Measurements from ENCODE around the gene NPEPPS. TPM values are rescaled to one million over a fixed set of nuclear protein-coding genes. Genes with fewer than 3 reads are reported as not detected.

Gene NPEPPS
- total RNA-seq, 1 donor from 2014 or later = 387 TPM

- no peak for DNase-seq (ENCODE audit: low read depth)
Observed at GRCh38 chr17:47628014-47628566, 97.2 kb downstream of the NPEPPS start.

- DNase-seq (ENCODE audit: low read depth) = peak; percentile 45
Observed at GRCh38 chr17:47629826-47630225, 98.9 kb downstream of the NPEPPS start.

- DNase-seq (ENCODE audit: low read depth) = no peak
Observed at GRCh38 chr17:47630614-47631013, 99.7 kb downstream of the NPEPPS start.

GRCh38 chr17:47632991-47633390 lies 102.1 kb downstream of the NPEPPS start:
- no peak for DNase-seq (ENCODE audit: low read depth)

- no peak for DNase-seq (ENCODE audit: low read depth)
Observed at GRCh38 chr17:47633996-47634395, 103.1 kb downstream of the NPEPPS start.

- no peak for DNase-seq (ENCODE audit: low read depth)
Observed at GRCh38 chr17:47634870-47635269, 104.0 kb downstream of the NPEPPS start.

GRCh38 chr17:47635734-47636133 lies 104.8 kb downstream of the NPEPPS start:
- DNase-seq (ENCODE audit: low read depth) = no peak

GRCh38 chr17:47636273-47637030 lies 105.5 kb downstream of the NPEPPS start:
- DNase-seq (ENCODE audit: low read depth) = no peak

GRCh38 chr17:47638903-47639302 lies 108.0 kb downstream of the NPEPPS start:
- no peak for DNase-seq (ENCODE audit: low read depth)

- DNase-seq (ENCODE audit: low read depth) = no peak
Observed at GRCh38 chr17:47640076-47640475, 109.2 kb downstream of the NPEPPS start.

GRCh38 chr17:47641202-47641601 lies 110.3 kb downstream of the NPEPPS start:
- DNase-seq (ENCODE audit: low read depth) = no peak

GRCh38 chr17:47643116-47643515 lies 112.2 kb downstream of the NPEPPS start:
- DNase-seq (ENCODE audit: low read depth) = no peak

GRCh38 chr17:47644324-47644723 lies 113.4 kb downstream of the NPEPPS start:
- no peak for DNase-seq (ENCODE audit: low read depth)

GRCh38 chr17:47649153-47649971 lies 118.5 kb downstream of the NPEPPS start, which contains the start of gene KPNB1:
KPNB1 (plus strand) TSS chr17:47649919; CDS start chr17:47650245, 326 bp downstream.
- DNase-seq (ENCODE audit: low read depth) = peak; percentile 98

GRCh38 chr17:47649972-47650524 lies 119.1 kb downstream of the NPEPPS start:
- DNase-seq (ENCODE audit: low read depth) = no peak

- DNase-seq (ENCODE audit: low read depth) = peak; percentile 81
Observed at GRCh38 chr17:47650525-47651522, 119.9 kb downstream of the NPEPPS start.

GRCh38 chr17:47651704-47652103 lies 120.8 kb downstream of the NPEPPS start:
- no peak for DNase-seq (ENCODE audit: low read depth)

GRCh38 chr17:47652570-47652969 lies 121.7 kb downstream of the NPEPPS start:
- no peak for DNase-seq (ENCODE audit: low read depth)

GRCh38 chr17:47653442-47653841 lies 122.5 kb downstream of the NPEPPS start:
- DNase-seq (ENCODE audit: low read depth) = no peak

- DNase-seq (ENCODE audit: low read depth) = no peak
Observed at GRCh38 chr17:47654991-47655390, 124.1 kb downstream of the NPEPPS start.

GRCh38 chr17:47660064-47660492 lies 129.2 kb downstream of the NPEPPS start:
- no peak for DNase-seq (ENCODE audit: low read depth)
